Measurements from ENCODE around the gene TMEM144. TPM values are rescaled to one million over a fixed set of nuclear protein-coding genes. Genes with fewer than 3 reads are reported as not detected.

TMEM144 gene
- total and polyA plus RNA-seq, 12 donors, result 10.1 to 55.4 (median 20.2) TPM

DNA sequence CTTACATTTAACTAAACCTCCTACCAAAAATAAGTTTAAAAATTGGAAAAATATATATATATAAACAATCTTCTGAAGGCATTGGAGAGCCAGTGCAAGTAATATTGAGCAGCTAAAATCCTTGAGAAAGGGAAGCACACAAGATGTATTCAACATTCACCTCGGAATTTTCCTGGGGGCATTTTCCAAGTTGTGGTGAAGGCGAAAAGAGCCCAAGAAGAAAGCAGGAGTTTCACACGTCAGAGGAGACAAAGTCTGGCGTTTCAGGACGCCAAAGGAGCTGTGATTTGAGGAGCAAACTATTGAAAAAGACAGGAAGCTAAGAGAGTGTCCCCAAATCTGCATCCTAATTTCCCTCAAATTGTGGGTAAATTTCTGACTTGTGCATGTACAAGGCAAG, 28.4 kb upstream of the TMEM144 start:
- H3K27me3 ChIP-seq, result no peaks in the 10 kb centered on the region
- H3K4me3 ChIP-seq, result no peak overlapping the region
- no peaks in the 10 kb centered on the region for H3K9me3 ChIP-seq (replicated peaks in 1 of 3)
- TF ChIP-seq, protein P1, sequence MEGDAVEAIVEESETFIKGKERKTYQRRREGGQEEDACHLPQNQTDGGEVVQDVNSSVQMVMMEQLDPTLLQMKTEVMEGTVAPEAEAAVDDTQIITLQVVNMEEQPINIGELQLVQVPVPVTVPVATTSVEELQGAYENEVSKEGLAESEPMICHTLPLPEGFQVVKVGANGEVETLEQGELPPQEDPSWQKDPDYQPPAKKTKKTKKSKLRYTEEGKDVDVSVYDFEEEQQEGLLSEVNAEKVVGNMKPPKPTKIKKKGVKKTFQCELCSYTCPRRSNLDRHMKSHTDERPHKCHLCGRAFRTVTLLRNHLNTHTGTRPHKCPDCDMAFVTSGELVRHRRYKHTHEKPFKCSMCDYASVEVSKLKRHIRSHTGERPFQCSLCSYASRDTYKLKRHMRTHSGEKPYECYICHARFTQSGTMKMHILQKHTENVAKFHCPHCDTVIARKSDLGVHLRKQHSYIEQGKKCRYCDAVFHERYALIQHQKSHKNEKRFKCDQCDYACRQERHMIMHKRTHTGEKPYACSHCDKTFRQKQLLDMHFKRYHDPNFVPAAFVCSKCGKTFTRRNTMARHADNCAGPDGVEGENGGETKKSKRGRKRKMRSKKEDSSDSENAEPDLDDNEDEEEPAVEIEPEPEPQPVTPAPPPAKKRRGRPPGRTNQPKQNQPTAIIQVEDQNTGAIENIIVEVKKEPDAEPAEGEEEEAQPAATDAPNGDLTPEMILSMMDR (IDR thresholded peaks at IDR 0.05), result no peak
- TF ChIP-seq POLR2A (IDR thresholded peaks at IDR 0.05), result no peak
- DNase-seq, result no peak
- H3K27ac ChIP-seq, result no peak overlapping the region
- WGBS, 4 donors, result 79 to 93% (median 89%) methylated on average over 5 of the region's 5 CpGs
- peaks cover 0 to 4% of the 10 kb centered on the region in 2 donors for H3K4me1 ChIP-seq (replicated peaks in 1 of 2)
- intact Hi-C loops (cut with DNase I), result no loop called here
- no peaks in the 10 kb centered on the region for H3K36me3 ChIP-seq (replicated peaks in 1 of 2)

DNA sequence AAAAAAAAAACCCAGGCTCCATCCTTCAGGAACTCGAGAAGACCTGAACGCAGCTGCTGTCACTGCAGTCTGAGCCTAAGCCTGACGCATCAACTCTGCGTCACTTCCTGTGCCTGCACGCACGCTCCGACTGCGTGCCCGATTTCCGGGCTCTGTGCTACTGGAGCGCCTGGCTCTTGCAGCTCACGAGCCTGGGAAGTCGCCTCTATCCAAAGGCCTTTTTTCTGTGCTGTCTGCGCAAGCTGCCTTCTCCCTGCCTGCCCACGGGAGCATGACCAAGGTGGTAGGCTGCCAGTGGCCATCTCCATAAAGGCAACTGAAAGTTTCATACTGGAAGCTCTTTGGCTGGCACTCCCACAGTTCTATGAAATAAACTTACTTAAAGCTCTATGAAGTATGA, 27.6 kb upstream of the TMEM144 start:
- Histone ChIP-seq H3K27me3 (no peaks in the 10 kb centered on the region), H3K9me3 (replicated peaks in 1 of 3) (no peaks in the 10 kb centered on the region), H3K4me3 (no peak overlapping the region), H3K27ac (no peak overlapping the region), H3K36me3 (replicated peaks in 1 of 2) (no peaks in the 10 kb centered on the region), H3K4me1 (replicated peaks in 1 of 2) (peaks cover 0 to 4% of the 10 kb centered on the region in 2 donors)
- intact Hi-C loops (cut with DNase I), result no loop called here
- 85 to 97% (median 94%) methylated on average over 15 of the region's 15 CpGs for WGBS, 4 donors
- no peak for DNase-seq
- TF ChIP-seq, protein P1 (IDR thresholded peaks at IDR 0.05), result no peak

DNA sequence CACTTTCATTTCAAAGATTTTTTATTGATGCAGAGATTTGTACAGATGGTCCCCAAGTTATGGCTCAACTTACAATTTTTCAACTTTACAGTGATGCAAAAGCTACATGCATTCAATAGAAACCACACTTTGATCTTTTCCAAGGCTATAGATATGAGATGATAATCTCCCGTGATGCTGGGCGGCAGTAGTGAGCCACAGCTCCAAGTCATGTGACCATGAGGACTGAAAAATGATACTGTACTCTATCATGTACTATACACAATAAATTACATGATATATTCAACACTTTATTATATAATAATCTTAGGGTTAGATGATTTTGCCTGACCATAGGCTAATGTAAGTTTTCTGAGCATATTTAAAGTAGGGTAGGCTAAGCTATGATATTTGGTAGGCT, 23.5 kb upstream of the TMEM144 start:
- intact Hi-C loops (cut with DNase I), result no loop called here

DNA sequence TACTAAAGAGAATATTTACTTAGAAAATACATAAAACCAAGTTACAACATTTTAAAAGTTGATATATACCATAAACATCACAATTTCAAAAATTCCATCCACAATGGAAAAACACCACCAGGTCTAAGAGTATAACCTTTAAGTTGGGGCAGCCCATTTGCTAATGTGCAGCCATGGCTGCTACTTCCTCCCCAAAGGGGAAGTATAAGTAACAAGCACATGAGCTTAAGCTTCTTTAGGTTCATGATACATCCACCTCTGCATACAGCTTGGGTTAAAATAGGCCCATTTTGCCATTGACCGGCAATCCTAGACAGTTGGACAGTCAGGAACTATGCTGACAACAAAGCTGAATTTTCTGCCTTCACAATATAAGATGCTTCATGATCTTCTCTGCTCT, 20.9 kb upstream of the TMEM144 start:
- intact Hi-C loops (cut with DNase I), result no loop called here
- Histone ChIP-seq H3K36me3 (replicated peaks in 1 of 2) (no peaks in the 10 kb centered on the region), H3K27ac (no peak overlapping the region), H3K27me3 (no peaks in the 10 kb centered on the region), H3K4me1 (replicated peaks in 1 of 2) (peaks cover 4 to 5% of the 10 kb centered on the region in 2 donors), H3K4me3 (no peak overlapping the region), H3K9me3 (replicated peaks in 1 of 3) (no peaks in the 10 kb centered on the region)
- DNase-seq, result no peak
- TF ChIP-seq, protein P1 (IDR thresholded peaks at IDR 0.05), result no peak
- WGBS, 4 donors, result 95 to 100% (median 98%) methylated on average over 1 of the region's 1 CpG

More for the DNA sequence above, 23.5 kb upstream of the TMEM144 start:
- Histone ChIP-seq H3K4me1 (replicated peaks in 1 of 2) (peaks cover 0 to 4% of the 10 kb centered on the region in 2 donors), H3K27me3 (no peaks in the 10 kb centered on the region), H3K9me3 (replicated peaks in 1 of 3) (no peaks in the 10 kb centered on the region), H3K27ac (no peak overlapping the region), H3K36me3 (replicated peaks in 1 of 2) (no peaks in the 10 kb centered on the region), H3K4me3 (no peak overlapping the region)
- no peak for DNase-seq
- no peak for TF ChIP-seq POLR2A (IDR thresholded peaks at IDR 0.05)
- TF ChIP-seq, protein P1 (IDR thresholded peaks at IDR 0.05), result no peak
- 45 to 56% (median 47%) methylated on average over 2 of the region's 2 CpGs for WGBS, 4 donors

Data from adrenal gland (tissue), 12 donors.